OCI-LY7 (cell line): ENCODE results near the gene FLNC. TPM values are rescaled to one million over a fixed set of nuclear protein-coding genes. Genes with fewer than 3 reads are reported as not detected.

Experiments
- BruUV-seq: library from RNA; stranded (reverse); fragments of 400-500 nt; replicated peaks from 2 replicates; lab custom pipeline; 2021; lab: Mats Ljungman, UMichigan
- CTCF ChIA-PET: fragments of 300-600 bp; sonication (Branson Sonifier 250); formaldehyde crosslinking; loops from one replicate; lab custom pipeline; 2022; ENCODE audit warnings: antibody characterized with exemption; ENCODE audit not compliant: unreplicated experiment; lab: Charles Lee
- POLR2A ChIA-PET: fragments of 300-600 bp; sonication (Branson Sonifier 250); formaldehyde crosslinking; loops from one replicate; lab custom pipeline; 2022; ENCODE audit warnings: antibody characterized with exemption; lab: Charles Lee
- DNase-seq: peaks from one replicate; pipeline ENCODE4 v3.0.0-alpha.2; 2015; ENCODE audit warnings: low spot score
- H2AFZ ChIP-seq: fragments of 200-600 bp; sonication (generic), shearing (Covaris generic); 2 replicates; pipeline ENCODE4 v1.6.1; 2014; ENCODE audit warnings: mild to moderate bottlenecking, antibody characterized with exemption, low read length, moderate library complexity
- H3K27ac ChIP-seq: fragments of 200-600 bp; sonication (generic); 2 replicates; pipeline ENCODE4 v1.5.1; 2014; ENCODE audit warnings: mixed run types, low read depth, mild to moderate bottlenecking, moderate library complexity, low read length, inconsistent platforms; ENCODE audit not compliant: poor library complexity, severe bottlenecking
- H3K36me3 ChIP-seq: fragments of 200-600 bp; sonication (generic); 2 replicates; pipeline ENCODE4 v1.6.1; 2014; ENCODE audit warnings: mild to moderate bottlenecking, antibody characterized with exemption, low read length, moderate library complexity, mixed read lengths; ENCODE audit not compliant: insufficient read depth
- H3K4me1 ChIP-seq: fragments of 200-600 bp; sonication (generic); 2 replicates; pipeline ENCODE4 v1.5.1; 2014; ENCODE audit warnings: mild to moderate bottlenecking, low read length; ENCODE audit not compliant: insufficient read depth, poor library complexity, severe bottlenecking
- H3K4me2 ChIP-seq: fragments of 200-600 bp; sonication (generic); 2 replicates; pipeline ENCODE4 v1.6.1; 2014; ENCODE audit warnings: mild to moderate bottlenecking, low read length
- H3K4me3 ChIP-seq: fragments of 200-600 bp; sonication (generic); 2 replicates; pipeline ENCODE4 v1.5.1; 2014; ENCODE audit warnings: mild to moderate bottlenecking, low read depth, low read length; ENCODE audit not compliant: poor library complexity, severe bottlenecking
- H3K79me2 ChIP-seq: fragments of 200-600 bp; sonication (generic); 2 replicates; pipeline ENCODE4 v1.6.1; 2016; ENCODE audit warnings: low read depth, mild to moderate bottlenecking, low read length, moderate library complexity, mixed read lengths; ENCODE audit not compliant: insufficient read depth
- H3K9me2 ChIP-seq: fragments of 200-600 bp; sonication (generic); 2 replicates; pipeline ENCODE4 v1.6.1; 2016; ENCODE audit warnings: mild to moderate bottlenecking, low read length, mixed read lengths; ENCODE audit not compliant: insufficient read depth
- H3K9me3 ChIP-seq: fragments of 200-600 bp; sonication (generic); 2 replicates; pipeline ENCODE4 v1.6.1; 2014; ENCODE audit warnings: mild to moderate bottlenecking, mixed run types, low read length, mixed read lengths
- H4K20me1 ChIP-seq: fragments of 200-600 bp; sonication (generic); 2 replicates; pipeline ENCODE4 v1.6.1; 2014; ENCODE audit warnings: mild to moderate bottlenecking, antibody characterized with exemption, low read length, moderate library complexity, mixed read lengths; ENCODE audit not compliant: insufficient read depth
- CTCF ChIP-seq: fragments of 200-600 bp; sonication (generic); conservative IDR thresholded peaks from 2 replicates; pipeline ENCODE4 v1.5.1; 2014; ENCODE audit warnings: mild to moderate bottlenecking, antibody characterized with exemption, low read length, moderate library complexity, mixed read lengths
- EZH2phosphoT487 ChIP-seq: fragments of 200-600 bp; sonication (generic); IDR thresholded peaks from 2 replicates; pipeline ENCODE4 v1.6.1; 2018; ENCODE audit warnings: low read depth, borderline replicate concordance, mild to moderate bottlenecking, mixed run types, antibody characterized with exemption, low read length, moderate library complexity, mixed read lengths
- intact Hi-C: fragments of 100-400 bp; cut with micrococcal nuclease; formaldehyde crosslinking; loops from one replicate; pipeline ENCODE4 v1.10.0; 2022; ENCODE audit not compliant: unreplicated experiment
- total RNA-seq, 2 experiments: library from RNA; depleted of rRNA in 1 of 2; stranded (reverse); fragments of >200 nt in 1 of 2; shearing (Covaris generic) in 1 of 2; gene quantifications; 2 replicates each; pipeline ENCODE4 v1.2.3, GENCODE V29; 2014 to 2022

Gene FLNC
- total RNA-seq, 2 experiments from 2014 or later, result 0.03 to 0.06 TPM

- CTCF ChIA-PET, result no interaction called here
- H2AFZ ChIP-seq, result no peak overlapping the region
- no peak overlapping the region for H3K4me3 ChIP-seq
- no peak overlapping the region for H3K4me2 ChIP-seq
- no peak for TF ChIP-seq EZH2phosphoT487
- H3K4me1 ChIP-seq, result peaks cover 14% of the 10 kb centered on the region
- POLR2A ChIA-PET, result no interaction called here
- no TSS peak for BruUV-seq
- no peaks in the 10 kb centered on the region for H3K36me3 ChIP-seq
- no peaks in the 10 kb centered on the region for H3K9me3 ChIP-seq
- no peaks in the 10 kb centered on the region for H4K20me1 ChIP-seq
- H3K79me2 ChIP-seq, result no peaks in the 10 kb centered on the region
- H3K27ac ChIP-seq, result no peak overlapping the region
- intact Hi-C loops, result no loop called here
- no peak for DNase-seq
- no peaks in the 10 kb centered on the region for H3K9me2 ChIP-seq
These were observed 5.8 kb downstream of the FLNC start for GRCh38 chr7:128835790-128836641.

GRCh38 chr7:128836729-128837348 lies 6.6 kb downstream of the FLNC start:
- TF ChIP-seq CTCF (no peak), EZH2phosphoT487 (no peak)
- H3K79me2 ChIP-seq, result no peaks in the 10 kb centered on the region
- ChIA-PET CTCF (no interaction called here), POLR2A (interaction anchor here (0.6 kb wide), 1 partner anchor 987 kb away, joined by 5 read pairs; no protein-coding TSS in a partner anchor)
- no peak overlapping the region for H2AFZ ChIP-seq
- no peaks in the 10 kb centered on the region for H4K20me1 ChIP-seq
- peaks cover 11% of the 10 kb centered on the region for H3K4me1 ChIP-seq
- H3K4me2 ChIP-seq, result no peak overlapping the region
- intact Hi-C loops, result no loop called here
- H3K36me3 ChIP-seq, result no peaks in the 10 kb centered on the region
- no peaks in the 10 kb centered on the region for H3K9me2 ChIP-seq
- no TSS peak for BruUV-seq
- H3K9me3 ChIP-seq, result no peaks in the 10 kb centered on the region
- no peak for DNase-seq
- H3K27ac ChIP-seq, result no peak overlapping the region
- H3K4me3 ChIP-seq, result no peak overlapping the region

GRCh38 chr7:128837521-128837921 lies 7.3 kb downstream of the FLNC start:
- ChIA-PET CTCF (no interaction called here), POLR2A (no interaction called here)
- H3K79me2 ChIP-seq, result no peaks in the 10 kb centered on the region
- no peak for DNase-seq
- no peak overlapping the region for H3K4me3 ChIP-seq
- intact Hi-C loops, result no loop called here
- no peaks in the 10 kb centered on the region for H3K9me3 ChIP-seq
- no peaks in the 10 kb centered on the region for H3K36me3 ChIP-seq
- peaks cover 5% of the 10 kb centered on the region for H3K4me1 ChIP-seq
- BruUV-seq, result no TSS peak
- H3K9me2 ChIP-seq, result no peaks in the 10 kb centered on the region
- H3K4me2 ChIP-seq, result no peak overlapping the region
- no peak for TF ChIP-seq CTCF
- TF ChIP-seq EZH2phosphoT487, result no peak
- H2AFZ ChIP-seq, result no peak overlapping the region
- no peak overlapping the region for H3K27ac ChIP-seq
- no peaks in the 10 kb centered on the region for H4K20me1 ChIP-seq
